B cell (primary cell): Measurements from ENCODE around the gene TP53I3. TPM values are rescaled to one million over a fixed set of nuclear protein-coding genes. Genes with fewer than 3 reads are reported as not detected.

Experiments used
- ATAC-seq: fragments of 200-7000 bp; cut with Tn5 transposase; one replicate; pipeline ENCODE4 v1.10.0; 2021; ENCODE audit warnings: low read depth, mild to moderate bottlenecking, moderate number of reproducible peaks, moderate library complexity
- CTCF ChIA-PET: fragments of 350-600 bp; sonication (Branson Sonifier 250); formaldehyde crosslinking; loops from one replicate; lab custom pipeline; 2021; ENCODE audit warnings: antibody characterized with exemption, inconsistent platforms; lab: Charles Lee
- POLR2A ChIA-PET: fragments of 350-600 bp; sonication (Branson Sonifier 250); formaldehyde crosslinking; loops from one replicate; lab custom pipeline; 2021; ENCODE audit warnings: antibody characterized with exemption; lab: Charles Lee
- DNase-seq: peaks from one replicate; pipeline ENCODE4 v3.0.0; 2013
- H2AFZ ChIP-seq: 2 replicates; pipeline ENCODE4 v1.6.1; 2012; ENCODE audit warnings: mild to moderate bottlenecking, low read depth, low read length; ENCODE audit not compliant: insufficient read depth, poor library complexity, severe bottlenecking
- H3K27ac ChIP-seq, 2 donors: 1 replicate in 1 of 2; 2 replicates in 1 of 2; pipeline ENCODE4 v1.5.1; 2012 to 2013; ENCODE audit warnings: low read length in 2 of 2, mild to moderate bottlenecking in 2 of 2, moderate library complexity in 1 of 2
- H3K27me3 ChIP-seq, 4 experiments: fragments of 200-600 bp in 1 of 4; sonication (generic) in 1 of 4; replicated peaks in 1 of 4; 1 replicate in 2 of 4; 2 replicates in 2 of 4; pipeline versions ENCODE4 v1.6.1 to v1.7.0; 2013 to 2016; ENCODE audit warnings: low read length in 3 of 4, mild to moderate bottlenecking in 2 of 4, mixed read lengths in 1 of 4, moderate library complexity in 1 of 4; ENCODE audit not compliant: insufficient read depth in 4 of 4, control insufficient read depth in 3 of 4; ENCODE audit errors: control extremely low read depth in 1 of 4
- H3K36me3 ChIP-seq, 2 experiments: replicated peaks in 1 of 2; 1 replicate in 1 of 2; 2 replicates in 1 of 2; pipeline versions ENCODE4 v1.6.1 to v1.7.1; 2013; ENCODE audit warnings: low read length in 1 of 2; ENCODE audit not compliant: insufficient read depth in 2 of 2, control insufficient read depth in 1 of 2; ENCODE audit errors: control extremely low read depth in 1 of 2, extremely low read depth in 1 of 2
- H3K4me1 ChIP-seq, 2 donors: fragments of 200-600 bp in 1 of 2; sonication (generic) in 1 of 2; 1 replicate in 1 of 2; 2 replicates in 1 of 2; pipeline versions ENCODE4 v1.5.1 to v1.6.1; 2013 to 2017; ENCODE audit warnings: low read length in 2 of 2; ENCODE audit not compliant: control insufficient read depth in 2 of 2, insufficient read depth in 2 of 2
- H3K4me2 ChIP-seq: replicated peaks from 2 replicates; pipeline ENCODE3; 2012; ENCODE audit warnings: mild to moderate bottlenecking, low read depth, low read length; ENCODE audit not compliant: poor library complexity, severe bottlenecking
- H3K4me3 ChIP-seq, 5 experiments: fragments of 200-600 bp in 1 of 5; sonication (generic) in 1 of 5; 1 replicate in 3 of 5; 2 replicates in 2 of 5; pipeline versions ENCODE4 v1.5.1 to v1.7.0; 2011 to 2016; ENCODE audit warnings: low read length in 4 of 5, mild to moderate bottlenecking in 4 of 5, low read depth in 2 of 5, control low read depth in 1 of 5, moderate library complexity in 1 of 5; ENCODE audit not compliant: insufficient read depth in 1 of 5; ENCODE audit errors: control extremely low read depth in 1 of 5, extremely low read depth in 1 of 5
- H3K79me2 ChIP-seq: fragments of 200-600 bp; sonication (generic); one replicate; pipeline ENCODE4 v1.6.0; 2016; ENCODE audit warnings: low read length; ENCODE audit not compliant: control insufficient read depth, insufficient read depth
- H3K9ac ChIP-seq: fragments of 200-600 bp; sonication (generic); 2 replicates; pipeline ENCODE4 v1.6.1; 2017; ENCODE audit warnings: mild to moderate bottlenecking, low read length, moderate library complexity
- H3K9me3 ChIP-seq, 3 donors: one replicate each; pipeline versions ENCODE4 v1.6.1 to v1.7.1; 2013; ENCODE audit warnings: low read length in 2 of 3; ENCODE audit not compliant: control insufficient read depth in 2 of 3, insufficient read depth in 1 of 3; ENCODE audit errors: control extremely low read depth in 1 of 3
- H4K20me1 ChIP-seq: 2 replicates; pipeline ENCODE4 v1.6.0; 2012; ENCODE audit warnings: mild to moderate bottlenecking, low read length; ENCODE audit not compliant: insufficient read depth, control insufficient read depth, poor library complexity, severe bottlenecking
- H3K27ac Mint-ChIP-seq: one replicate; pipeline ENCODE4 v1.8.0; 2021; ENCODE audit warnings: mixed read lengths
- H3K27me3 Mint-ChIP-seq: one replicate; pipeline ENCODE4 v1.8.0; 2021; ENCODE audit warnings: mixed read lengths
- H3K4me1 Mint-ChIP-seq: one replicate; pipeline ENCODE4 v1.8.0; 2021; ENCODE audit warnings: mixed read lengths
- H3K4me3 Mint-ChIP-seq: one replicate; pipeline ENCODE4 v1.8.0; 2021; ENCODE audit warnings: mixed read lengths
- H3K9me3 Mint-ChIP-seq: one replicate; pipeline ENCODE4 v1.8.0; 2022; ENCODE audit warnings: mixed read lengths; ENCODE audit not compliant: insufficient read depth
- CTCF ChIP-seq: fragments of 200-600 bp; IDR thresholded peaks from one replicate; pipeline ENCODE4 v1.8.0; 2022; ENCODE audit warnings: antibody characterized with exemption, mild to moderate bottlenecking
- EZH2 ChIP-seq: IDR thresholded peaks from 2 replicates; pipeline ENCODE4 v1.6.1; 2012; ENCODE audit warnings: borderline replicate concordance, low read depth, mild to moderate bottlenecking, moderate library complexity, low read length; ENCODE audit not compliant: insufficient read depth, poor library complexity, severe bottlenecking
- WGBS: methylation state at CpG from one replicate; pipeline ENCODE4 v1.1.5; 2013; ENCODE audit warnings: missing lambda C conversion rate; ENCODE audit not compliant: insufficient coverage; 5-methylcytosine and 5-hydroxymethylcytosine counted together
- intact Hi-C: fragments of 100-400 bp; cut with micrococcal nuclease; formaldehyde crosslinking; loops from one replicate; pipeline ENCODE4 v1.10.0; 2022
- polyA plus RNA-seq: library from polyadenylated mRNA; depleted of rRNA; stranded (reverse); fragments of >200 nt; gene quantifications from 2 replicates; pipeline ENCODE4 v1.2.3, GENCODE V29; 2012
- total RNA-seq, 2 donors: library from RNA; stranded (reverse); fragments of 120-200 nt in 1 of 2; gene quantifications; 1 replicate in 1 of 2; 2 replicates in 1 of 2; pipeline versions ENCODE4 v1.2.3 to v1.2.4, GENCODE V29; 2013 to 2022

TP53I3 gene
- total and polyA plus RNA-seq, 2 donors (not counting 1 experiment from before 2014, with no cell fraction given), result 3.9 to 7.3 TPM

GRCh38 chr2:24046930-24047702 is 37.5 kb downstream of the TP53I3 start, which contains the start of gene WDCP:
Gene WDCP (minus strand): TSS chr2:24047391. CDS start chr2:24039494, 7,897 bp downstream.
- H3K9me3 Mint-ChIP-seq, result no peaks in the 10 kb centered on the region
- peaks cover 18% of the 10 kb centered on the region for H3K79me2 ChIP-seq
- peak within 1 kb of the TSS; percentile 90 for H3K4me3 Mint-ChIP-seq
- H3K36me3 ChIP-seq, result no peaks in the 10 kb centered on the region
- ChIA-PET POLR2A (interaction anchor here (1.7 to 1.8 kb wide), 2 partner anchors 29 to 120 kb away, joined by 16 to 20 read pairs; partner anchors contain the start of genes ATAD2B and SF3B6), CTCF (interaction anchor here (1.0 to 2.0 kb wide), 6 partner anchors 19 to 222 kb away, joined by 3 to 18 read pairs (median 6); partner anchors contain the start of genes ATAD2B, SF3B6 and TP53I3)
- intact Hi-C loops, result loop anchor here (1.0 to 2.0 kb wide), 6 partner anchors 29 to 1832 kb away; partner anchors contain the start of genes ASXL2, ATAD2B, CENPO and FAM228B
- peak within 1 kb of the TSS in 1 of 2 donors; percentile 79 for H3K27ac ChIP-seq
- H3K4me1 ChIP-seq, result peaks cover 24 to 26% of the 10 kb centered on the region in 2 donors
- no peaks in the 10 kb centered on the region for H3K27me3 Mint-ChIP-seq
- WGBS, result 0% methylated on average over 32 of the region's 38 CpGs
- peak within 1 kb of the TSS; percentile 92 for H3K9ac ChIP-seq
- H3K27me3 ChIP-seq, result peaks cover 0 to 20% (median 2%) of the 10 kb centered on the region in 4 experiments
- peak within 1 kb of the TSS; percentile 96 for H3K4me2 ChIP-seq
- TF ChIP-seq CTCF (no peak), EZH2 (no peak)
- peak within 1 kb of the TSS; percentile 86 for H3K27ac Mint-ChIP-seq
- peak within 1 kb of the TSS; percentile 53 to 92 (median 79) for H3K4me3 ChIP-seq
- H3K4me1 Mint-ChIP-seq, result peaks cover 25% of the 10 kb centered on the region
- no peaks in the 10 kb centered on the region for H4K20me1 ChIP-seq
- ATAC-seq, result peak; percentile 99
- no peaks in the 10 kb centered on the region for H3K9me3 ChIP-seq
- peak within 1 kb of the TSS; percentile 97 for H2AFZ ChIP-seq
- peak; percentile 95 for DNase-seq
